HG02623 (cell line): ENCODE data around the gene TXNL4B.
A peak's percentile ranks its signal among the peaks of the same experiment; 100 is the strongest.

Experiments used
- ATAC-seq: cut with Tn5 transposase; IDR thresholded peaks from one replicate; pipeline ENCODE4 v1.9.1; 2021; ENCODE audit warnings: moderate library complexity; ENCODE audit not compliant: unreplicated experiment

TXNL4B gene

GRCh38 chr16:72112906-72113615, 19.6 kb upstream of the TXNL4B start:
- ATAC-seq = no peak

- ATAC-seq = no peak
Observed at GRCh38 chr16:72112452-72112792, 19.0 kb upstream of the TXNL4B start.

DNA sequence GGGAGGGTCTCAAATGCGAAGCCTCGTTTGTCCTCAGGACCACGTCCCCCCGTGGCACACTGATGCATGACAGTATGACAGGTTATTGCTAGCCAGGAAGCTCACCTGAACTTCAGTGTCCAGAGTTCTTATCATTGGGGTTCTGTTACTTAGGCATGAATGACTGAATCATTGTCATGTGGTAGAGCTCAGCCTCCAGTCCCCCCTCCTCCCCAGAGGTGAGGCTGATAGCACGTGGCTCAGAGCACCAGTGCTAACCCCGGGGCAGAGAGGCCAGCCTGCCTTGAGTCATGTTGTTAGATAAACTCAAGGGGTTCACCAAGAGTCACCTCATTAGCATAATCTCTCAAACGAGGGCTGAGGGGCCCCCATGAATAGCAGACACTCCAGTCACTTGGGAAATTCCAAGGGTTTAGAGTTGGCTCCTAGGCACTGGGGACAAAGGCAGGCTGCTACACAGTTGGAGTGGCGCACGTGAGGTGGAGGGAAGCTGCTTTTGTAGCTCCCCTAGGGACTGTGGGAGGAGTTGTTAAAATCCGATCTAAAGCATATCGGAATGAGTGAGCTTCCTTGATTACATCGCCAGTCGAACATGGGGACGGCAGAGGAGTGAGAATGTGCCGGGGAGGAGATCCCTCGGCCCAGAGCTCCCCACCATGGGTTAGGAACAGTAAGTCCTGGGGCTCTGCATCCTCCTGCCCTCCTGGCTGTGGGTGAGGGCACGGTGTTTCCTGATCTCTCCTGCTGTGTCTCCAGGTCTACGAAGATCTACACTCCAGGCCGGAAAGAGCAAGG, 18.4 kb upstream of the TXNL4B start:
- no peak for ATAC-seq

DNA sequence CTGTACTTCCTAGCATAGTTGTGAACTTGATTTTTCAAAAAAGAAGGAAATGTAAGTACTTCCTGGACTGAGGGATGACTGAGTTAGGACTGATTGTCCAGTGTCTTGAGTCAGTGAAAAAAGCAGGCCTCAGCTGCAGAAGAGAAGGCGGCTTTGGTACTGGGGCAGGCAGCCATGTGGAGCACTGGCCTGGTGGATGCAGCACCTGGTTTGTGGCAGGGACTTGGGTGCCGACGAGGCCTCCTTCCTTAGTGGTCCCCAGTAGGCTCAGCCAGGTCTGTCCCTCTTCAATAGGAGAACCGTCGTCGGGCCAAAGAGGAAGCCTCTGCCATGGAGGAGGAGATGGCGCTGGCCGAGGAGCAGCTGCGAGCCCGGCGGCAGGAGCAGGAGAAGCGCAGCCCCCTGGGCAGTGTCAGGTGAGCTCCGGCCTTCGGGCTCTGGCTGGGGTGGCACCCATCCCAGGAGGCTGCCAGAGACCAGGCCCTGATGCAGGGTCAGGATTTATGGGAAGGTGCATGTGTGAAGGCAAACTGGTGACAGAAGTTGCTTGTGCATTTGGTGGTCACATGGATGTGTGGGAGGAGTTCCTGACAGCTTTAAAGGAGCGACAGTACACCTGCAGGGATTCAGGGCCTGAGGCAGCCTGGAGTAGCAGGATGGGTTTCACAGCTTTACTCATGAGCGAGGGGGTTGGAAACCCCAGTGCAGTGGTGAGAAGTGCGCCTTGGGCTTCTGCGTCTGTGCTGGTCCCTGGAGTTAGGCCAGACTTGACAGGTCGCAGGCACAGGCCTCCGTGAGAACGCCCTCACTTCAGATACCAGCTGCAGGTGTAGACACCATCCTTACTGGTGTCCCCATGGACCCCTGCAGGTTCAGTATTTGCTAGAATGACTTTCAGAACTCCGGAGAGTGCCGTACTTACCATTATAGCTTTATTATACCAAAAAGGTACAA, 17.5 kb upstream of the TXNL4B start:
- ATAC-seq = no peak

DNA sequence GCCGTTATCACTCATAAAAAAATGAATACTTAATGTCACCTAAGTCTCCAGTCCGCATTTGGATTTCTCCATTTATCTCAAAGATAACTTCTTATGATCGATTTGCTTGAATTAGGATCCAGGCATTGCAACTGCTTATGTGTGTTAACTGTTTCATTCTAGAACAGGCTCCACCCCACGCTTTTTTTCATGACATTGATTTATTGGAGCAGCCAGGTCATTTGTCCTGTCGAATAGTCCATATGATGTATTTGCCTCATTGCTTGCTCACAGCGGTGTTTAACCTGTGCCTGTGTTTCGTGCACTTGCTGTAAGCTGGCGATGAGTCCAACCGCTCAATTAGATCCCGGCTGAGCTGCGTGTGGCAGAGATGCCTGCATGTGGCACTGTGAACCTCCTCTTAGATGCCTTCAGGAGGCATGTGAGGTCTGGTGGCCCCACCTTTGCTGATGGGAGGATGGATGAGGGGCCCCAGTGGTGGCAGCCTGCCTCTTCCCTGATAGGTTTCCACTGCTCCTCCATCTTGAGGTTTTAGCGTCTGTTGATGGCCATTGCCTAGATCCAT, 16.6 kb upstream of the TXNL4B start:
- ATAC-seq = no peak

- no peak for ATAC-seq
Observed at GRCh38 chr16:72109300-72109699, 15.9 kb upstream of the TXNL4B start.

DNA sequence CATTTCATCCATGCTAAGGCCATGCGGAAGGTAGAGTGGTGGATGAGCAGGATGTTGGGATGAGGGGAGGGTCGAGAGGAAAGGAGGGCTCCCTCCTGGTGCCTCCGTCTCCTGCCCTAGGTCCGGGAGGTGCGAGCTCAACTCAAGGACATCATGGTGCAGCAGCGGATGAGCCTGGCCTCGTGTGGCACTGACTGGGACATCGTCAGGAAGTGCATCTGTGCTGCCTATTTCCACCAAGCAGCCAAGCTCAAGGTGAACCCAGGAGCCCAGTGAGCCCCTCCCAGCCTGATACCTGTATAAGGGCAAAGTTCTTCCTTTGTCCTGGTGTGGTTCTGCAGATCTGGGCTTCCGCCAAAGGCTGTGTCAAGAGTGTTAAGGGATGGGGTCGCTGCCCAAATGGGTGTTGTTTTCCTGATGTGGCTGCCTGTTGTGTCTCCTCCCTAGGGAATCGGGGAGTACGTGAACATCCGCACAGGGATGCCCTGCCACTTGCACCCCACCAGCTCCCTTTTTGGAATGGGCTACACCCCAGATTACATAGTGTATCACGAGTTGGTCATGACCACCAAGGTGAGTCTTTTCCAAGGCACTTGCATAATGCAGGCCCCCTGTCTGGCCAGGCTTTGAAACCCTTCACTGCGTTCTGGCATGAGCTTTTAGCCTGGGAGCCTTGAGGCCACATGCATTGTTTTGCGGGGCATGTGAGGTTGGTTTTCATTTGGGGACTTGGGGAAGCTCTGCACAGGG, 15.1 kb upstream of the TXNL4B start:
- no peak for ATAC-seq

DNA sequence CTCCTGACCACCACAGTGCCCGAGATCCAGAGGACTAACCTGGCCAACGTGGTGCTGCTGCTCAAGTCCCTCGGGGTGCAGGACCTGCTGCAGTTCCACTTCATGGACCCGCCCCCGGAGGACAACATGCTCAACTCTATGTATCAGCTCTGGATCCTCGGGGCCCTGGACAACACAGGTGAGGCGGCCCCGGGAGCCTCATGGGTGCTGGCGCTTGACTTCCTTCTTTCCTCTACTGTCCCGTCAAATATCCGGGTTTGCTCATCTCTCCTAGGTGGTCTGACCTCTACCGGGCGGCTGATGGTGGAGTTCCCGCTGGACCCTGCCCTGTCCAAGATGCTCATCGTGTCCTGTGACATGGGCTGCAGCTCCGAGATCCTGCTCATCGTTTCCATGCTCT, 14.0 kb upstream of the TXNL4B start:
- no peak for ATAC-seq

- no peak for ATAC-seq
Observed at GRCh38 chr16:72105978-72106377, 12.6 kb upstream of the TXNL4B start.

- no peak for ATAC-seq
Observed at GRCh38 chr16:72104905-72105304, 11.5 kb upstream of the TXNL4B start.

GRCh38 chr16:72101195-72101594, 7.8 kb upstream of the TXNL4B start:
- no peak for ATAC-seq

GRCh38 chr16:72099377-72099818, 6.0 kb upstream of the TXNL4B start:
- peak; percentile 72 for ATAC-seq

- ATAC-seq = no peak
Observed at GRCh38 chr16:72098936-72099335, 5.5 kb upstream of the TXNL4B start.

DNA sequence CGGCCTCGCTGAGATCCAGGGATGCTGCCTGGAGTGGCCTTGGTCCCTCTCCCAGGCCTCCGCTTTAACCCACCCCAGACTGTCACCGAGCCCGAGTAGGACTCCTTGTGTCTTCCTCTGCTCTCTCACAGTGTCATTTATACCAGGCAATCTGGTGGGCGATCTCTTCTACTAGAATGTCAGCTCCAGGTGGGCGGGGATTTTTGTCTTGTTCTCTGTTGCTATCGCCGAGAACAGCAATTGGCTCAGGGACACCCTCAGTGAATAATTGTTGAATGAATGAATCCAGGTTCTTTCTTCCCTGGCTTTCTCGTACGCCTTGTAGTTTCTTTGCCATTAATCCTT, 818 bp upstream of the TXNL4B start:
- no peak for ATAC-seq

- ATAC-seq = no peak
Observed at GRCh38 chr16:72092832-72093447, 480 bp downstream of the TXNL4B start.

- ATAC-seq = no peak
Observed at GRCh38 chr16:72091217-72091616, 2.2 kb downstream of the TXNL4B start.

- ATAC-seq = no peak
Observed at GRCh38 chr16:72085002-72085401, 8.4 kb downstream of the TXNL4B start.

GRCh38 chr16:72084445-72084844, 9.0 kb downstream of the TXNL4B start:
- ATAC-seq = no peak

GRCh38 chr16:72083778-72084404, 9.5 kb downstream of the TXNL4B start:
- no peak for ATAC-seq
